HL-60 (cell line): Measurements from ENCODE around the gene CD163L1.
"Not testable (repeated sequence)": the region's sequence is repeated elsewhere in the genome, so short reads cannot be mapped to it uniquely, and the experiment has no call there.

Experiments used
- DNase-seq, 2 experiments: peaks; one replicate each; pipeline ENCODE4 v3.0.0-alpha.2; 2010 to 2020; ENCODE audit warnings: low read depth in 1 of 2, low spot score in 1 of 2
- H3K27ac ChIP-seq: fragments of 250-450 bp; sonication (Bioruptor Pico); replicated peaks from 2 replicates; pipeline ENCODE4 v1.5.1; 2020; ENCODE audit warnings: mild to moderate bottlenecking, moderate library complexity
- H3K27me3 ChIP-seq: fragments of 250-450 bp; sonication (Bioruptor Pico); 2 replicates; pipeline ENCODE4 v1.5.1; 2021; ENCODE audit warnings: mild to moderate bottlenecking, moderate library complexity; ENCODE audit not compliant: insufficient read depth, poor library complexity, severe bottlenecking
- H3K4me3 ChIP-seq: replicated peaks from 2 replicates; pipeline ENCODE4 v1.5.1; 2011; ENCODE audit warnings: mild to moderate bottlenecking, control low read depth, low read length; ENCODE audit not compliant: insufficient read depth
- CTCF ChIP-seq: IDR thresholded peaks from one replicate; pipeline ENCODE4 v1.5.1; 2011; ENCODE audit warnings: low read length, control low read depth, inconsistent platforms; ENCODE audit not compliant: insufficient read depth
- GABPA ChIP-seq: IDR thresholded peaks from 2 replicates; pipeline ENCODE4 v1.6.1; 2012; ENCODE audit warnings: low read depth
- POLR2AphosphoS5 ChIP-seq: IDR thresholded peaks from 2 replicates; pipeline ENCODE4 v1.6.1; 2012; ENCODE audit warnings: low read depth
- REST ChIP-seq: IDR thresholded peaks from 2 replicates; pipeline ENCODE4 v1.6.1; 2012; ENCODE audit warnings: low read depth; ENCODE audit not compliant: insufficient replicate concordance
- SPI1 ChIP-seq: IDR thresholded peaks from 2 replicates; pipeline ENCODE4 v1.6.1; 2012; ENCODE audit warnings: low read depth, mild to moderate bottlenecking, borderline replicate concordance

Gene CD163L1

GRCh38 chr12:7444537-7444936 is 584 bp upstream of the CD163L1 start:
- TF ChIP-seq POLR2AphosphoS5: no peak
- TF ChIP-seq SPI1: no peak
- no peak for TF ChIP-seq GABPA
- no peak for TF ChIP-seq REST
- TF ChIP-seq CTCF: no peak
- Histone ChIP-seq H3K27ac (no peak overlapping the region), H3K27me3 (no peaks in the 10 kb centered on the region), H3K4me3 (no peak overlapping the region)
- DNase-seq: no peak

- no peaks in the 10 kb centered on the region for H3K27me3 ChIP-seq
- DNase-seq: no peak
- no peak overlapping the region for H3K27ac ChIP-seq
- H3K4me3 ChIP-seq: no peak overlapping the region
- TF ChIP-seq GABPA (no peak), SPI1 (no peak), CTCF (no peak), REST (no peak), POLR2AphosphoS5 (no peak)
Observed at GRCh38 chr12:7441216-7441615, 2.7 kb downstream of the CD163L1 start.

GRCh38 chr12:7439579-7440505 is 4.1 kb downstream of the CD163L1 start:
- H3K27me3 ChIP-seq: no peaks in the 10 kb centered on the region
- no peak overlapping the region for H3K27ac ChIP-seq
- TF ChIP-seq SPI1 (no peak), GABPA (no peak)
- DNase-seq: no peak
- no peak overlapping the region for H3K4me3 ChIP-seq

- not testable (repeated sequence) for DNase-seq, H3K27me3 ChIP-seq, H3K27ac ChIP-seq, H3K4me3 ChIP-seq
Observed at GRCh38 chr12:7438291-7438995, 5.5 kb downstream of the CD163L1 start.

GRCh38 chr12:7437494-7437893 is 6.5 kb downstream of the CD163L1 start:
- not testable (repeated sequence) for H3K27ac ChIP-seq, H3K4me3 ChIP-seq, DNase-seq, H3K27me3 ChIP-seq
